HG03060 (cell line): Measurements from ENCODE around the gene GPC6.

ENCODE experiments used
- ATAC-seq: cut with Tn5 transposase; IDR thresholded peaks from one replicate; pipeline ENCODE4 v1.9.1; 2021; ENCODE audit warnings: low read depth, moderate number of reproducible peaks; ENCODE audit not compliant: unreplicated experiment

GPC6 gene

GRCh38 chr13:93714171-93714570 lies 487.6 kb downstream of the GPC6 start:
- ATAC-seq = no peak

- no peak for ATAC-seq
Measured at GRCh38 chr13:93715866-93716265, 489.3 kb downstream of the GPC6 start.

GRCh38 chr13:93716623-93717022 lies 490.0 kb downstream of the GPC6 start:
- ATAC-seq = no peak

GRCh38 chr13:93721483-93721882 lies 494.9 kb downstream of the GPC6 start:
- ATAC-seq = no peak

- no peak for ATAC-seq
Measured at GRCh38 chr13:93723316-93723715, 496.7 kb downstream of the GPC6 start.

- ATAC-seq = no peak
Measured at GRCh38 chr13:93724187-93724586, 497.6 kb downstream of the GPC6 start.

- ATAC-seq = no peak
Measured at GRCh38 chr13:93726173-93726957, 499.8 kb downstream of the GPC6 start.

GRCh38 chr13:93727211-93728141 lies 500.9 kb downstream of the GPC6 start:
- ATAC-seq = no peak

GRCh38 chr13:93729383-93729782 lies 502.8 kb downstream of the GPC6 start:
- ATAC-seq = no peak

GRCh38 chr13:93730780-93731179 lies 504.2 kb downstream of the GPC6 start:
- no peak for ATAC-seq

GRCh38 chr13:93732186-93732585 lies 505.6 kb downstream of the GPC6 start:
- ATAC-seq = no peak

GRCh38 chr13:93736081-93736480 lies 509.5 kb downstream of the GPC6 start:
- no peak for ATAC-seq

- ATAC-seq = no peak
Measured at GRCh38 chr13:93736909-93737308, 510.3 kb downstream of the GPC6 start.

- ATAC-seq = no peak
Measured at GRCh38 chr13:93740334-93740733, 513.7 kb downstream of the GPC6 start.

GRCh38 chr13:93744033-93744432 lies 517.4 kb downstream of the GPC6 start:
- ATAC-seq = no peak

- ATAC-seq = no peak
Measured at GRCh38 chr13:93744886-93745285, 518.3 kb downstream of the GPC6 start.

- ATAC-seq = no peak
Measured at GRCh38 chr13:93745884-93746283, 519.3 kb downstream of the GPC6 start.

GRCh38 chr13:93746589-93746988 lies 520.0 kb downstream of the GPC6 start:
- no peak for ATAC-seq

GRCh38 chr13:93750676-93751075 lies 524.1 kb downstream of the GPC6 start:
- no peak for ATAC-seq

- no peak for ATAC-seq
Measured at GRCh38 chr13:93751117-93751516, 524.5 kb downstream of the GPC6 start.

- no peak for ATAC-seq
Measured at GRCh38 chr13:93752541-93752940, 525.9 kb downstream of the GPC6 start.

- ATAC-seq = no peak
Measured at GRCh38 chr13:93753639-93754038, 527.0 kb downstream of the GPC6 start.
